Sigmoid colon (tissue), 7 donors: ENCODE measurements around the gene LPP. TPM values are rescaled to one million over a fixed set of nuclear protein-coding genes. Genes with fewer than 3 reads are reported as not detected.

Experiments used
- DNase-seq: peaks from one replicate; pipeline ENCODE4 v3.0.0-alpha.2; 2019
- H3K27ac ChIP-seq, 4 donors: fragments of 200-600 bp; sonication (generic); one replicate each; pipeline ENCODE4 v1.5.1; 2016 to 2019; ENCODE audit warnings: mild to moderate bottlenecking in 1 of 4
- H3K27me3 ChIP-seq, 3 donors: fragments of 200-600 bp; sonication (generic); one replicate each; pipeline ENCODE4 v1.5.1; 2019; ENCODE audit warnings: mild to moderate bottlenecking in 1 of 3
- H3K36me3 ChIP-seq, 4 donors: fragments of 200-600 bp; sonication (generic); one replicate each; pipeline ENCODE4 v1.5.1; 2016 to 2019
- H3K4me1 ChIP-seq, 4 donors: fragments of 200-600 bp; sonication (generic); one replicate each; pipeline ENCODE4 v1.5.1; 2017 to 2019
- H3K4me3 ChIP-seq, 4 donors: fragments of 200-600 bp; sonication (generic); one replicate each; pipeline ENCODE4 v1.5.1; 2017 to 2019; ENCODE audit warnings: mild to moderate bottlenecking in 2 of 4, moderate library complexity in 1 of 4
- H3K9me3 ChIP-seq, 4 donors: fragments of 200-600 bp in 3 of 4; sonication (generic) in 3 of 4; one replicate each; pipeline versions ENCODE4 v1.5.1 to v1.6.1; 2013 to 2019
- EP300 ChIP-seq, 4 donors: sonication (generic); formaldehyde crosslinking; IDR thresholded peaks; one replicate each; pipeline ENCODE4 v1.6.1; 2017; ENCODE audit warnings: antibody characterized with exemption in 4 of 4
- POLR2A ChIP-seq, 2 donors: fragments of 450-650 bp; IDR thresholded peaks; one replicate each; pipeline ENCODE4 v1.6.1; 2016; ENCODE audit warnings: antibody characterized with exemption in 2 of 2, mild to moderate bottlenecking in 2 of 2, moderate library complexity in 2 of 2
- POLR2AphosphoS5 ChIP-seq, 4 donors: sonication (generic); formaldehyde crosslinking; IDR thresholded peaks; one replicate each; pipeline ENCODE4 v1.6.1; 2017; ENCODE audit warnings: antibody characterized with exemption in 4 of 4
- WGBS, 2 donors: extraction: QIAGEN DNeasy Blood & Tissue Kit; methylation state at CpG; one replicate each; pipeline ENCODE4 v1.1.7; 2013; 5-methylcytosine and 5-hydroxymethylcytosine counted together
- intact Hi-C: fragments of 100-400 bp; cut with DNase I; formaldehyde crosslinking; loops from one replicate; pipeline ENCODE4 v1.15.1; 2023
- polyA plus RNA-seq, 3 donors: library from polyadenylated mRNA; stranded (reverse); fragments of 200-250 nt; gene quantifications; one replicate each; pipeline ENCODE4 v1.2.3, GENCODE V29; 2013
- total RNA-seq, 4 donors: library from RNA; depleted of rRNA; stranded (reverse); fragments of >200 nt; gene quantifications; one replicate each; pipeline ENCODE4 v1.1.0, GENCODE V29; 2016
- TF ChIP-seq, protein P1 (sequence below), 4 experiments: fragments of 450-650 bp in 3 of 4; fragments of 200-600 bp in 1 of 4; IDR thresholded peaks; one replicate each; pipeline ENCODE4 v1.5.1; 2016 to 2019; ENCODE audit warnings: antibody characterized with exemption in 4 of 4, mild to moderate bottlenecking in 3 of 4, moderate library complexity in 2 of 4
- donor health status: healthy with polysubstance abuse.
- donor health status: Bipolar disorder and iron deficiency.
- donor health status: healthy.

LPP gene
- total and polyA plus RNA-seq, 7 donors = 5.3 to 1,773 (median 824) TPM

DNA sequence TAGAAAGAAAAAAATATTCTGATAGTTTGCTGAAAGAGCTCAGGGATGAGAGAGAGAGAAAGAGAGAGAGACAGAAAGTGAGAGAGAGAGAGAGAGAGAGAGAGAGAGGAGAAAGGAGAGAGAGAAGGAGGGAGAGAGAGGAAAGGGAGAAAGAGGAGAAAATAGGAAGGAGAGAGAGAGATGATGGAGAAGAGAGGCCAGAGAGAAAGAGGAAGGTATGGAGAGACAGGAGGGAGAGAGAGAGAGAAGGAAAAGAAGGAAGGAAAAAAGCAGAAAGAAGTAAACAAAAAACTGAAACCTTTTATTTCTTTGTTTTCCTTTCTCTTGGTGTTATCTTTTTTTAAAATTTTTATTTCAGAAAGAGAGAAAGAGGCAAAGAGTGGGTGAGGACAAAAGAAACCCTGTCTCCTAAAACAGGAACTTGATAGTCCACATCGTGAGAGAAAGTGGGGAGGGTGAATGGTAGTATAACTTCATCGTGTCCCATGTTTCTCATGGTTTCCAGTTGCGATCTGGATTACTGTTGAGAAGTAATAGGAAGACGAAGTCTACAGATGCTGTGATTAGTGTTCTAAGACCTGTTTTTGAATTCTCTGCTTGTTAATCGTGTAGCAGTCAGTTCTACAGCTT lies 279.7 kb downstream of the LPP start:
- no peaks in the 10 kb centered on the region for H3K36me3 ChIP-seq
- intact Hi-C loops = no loop called here
- no peak for DNase-seq
- peak overlapping the region in 3 of 4 donors; percentile 8 to 41 (median 10) for H3K27ac ChIP-seq
- TF ChIP-seq POLR2A (IDR thresholded peaks at IDR 0.05) (no peak), POLR2AphosphoS5 (IDR thresholded peaks at IDR 0.05) (no peak), EP300 (IDR thresholded peaks at IDR 0.05) (no peak)
- TF ChIP-seq, protein P1, sequence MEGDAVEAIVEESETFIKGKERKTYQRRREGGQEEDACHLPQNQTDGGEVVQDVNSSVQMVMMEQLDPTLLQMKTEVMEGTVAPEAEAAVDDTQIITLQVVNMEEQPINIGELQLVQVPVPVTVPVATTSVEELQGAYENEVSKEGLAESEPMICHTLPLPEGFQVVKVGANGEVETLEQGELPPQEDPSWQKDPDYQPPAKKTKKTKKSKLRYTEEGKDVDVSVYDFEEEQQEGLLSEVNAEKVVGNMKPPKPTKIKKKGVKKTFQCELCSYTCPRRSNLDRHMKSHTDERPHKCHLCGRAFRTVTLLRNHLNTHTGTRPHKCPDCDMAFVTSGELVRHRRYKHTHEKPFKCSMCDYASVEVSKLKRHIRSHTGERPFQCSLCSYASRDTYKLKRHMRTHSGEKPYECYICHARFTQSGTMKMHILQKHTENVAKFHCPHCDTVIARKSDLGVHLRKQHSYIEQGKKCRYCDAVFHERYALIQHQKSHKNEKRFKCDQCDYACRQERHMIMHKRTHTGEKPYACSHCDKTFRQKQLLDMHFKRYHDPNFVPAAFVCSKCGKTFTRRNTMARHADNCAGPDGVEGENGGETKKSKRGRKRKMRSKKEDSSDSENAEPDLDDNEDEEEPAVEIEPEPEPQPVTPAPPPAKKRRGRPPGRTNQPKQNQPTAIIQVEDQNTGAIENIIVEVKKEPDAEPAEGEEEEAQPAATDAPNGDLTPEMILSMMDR (IDR thresholded peaks at IDR 0.05) = no peak
- H3K4me1 ChIP-seq = peaks cover 0 to 78% (median 54%) of the 10 kb centered on the region in 4 donors
- no peak overlapping the region for H3K4me3 ChIP-seq
- 86 to 90% methylated on average over 5 of the region's 5 CpGs for WGBS, 2 donors
- no peaks in the 10 kb centered on the region for H3K9me3 ChIP-seq
- no peaks in the 10 kb centered on the region for H3K27me3 ChIP-seq

DNA sequence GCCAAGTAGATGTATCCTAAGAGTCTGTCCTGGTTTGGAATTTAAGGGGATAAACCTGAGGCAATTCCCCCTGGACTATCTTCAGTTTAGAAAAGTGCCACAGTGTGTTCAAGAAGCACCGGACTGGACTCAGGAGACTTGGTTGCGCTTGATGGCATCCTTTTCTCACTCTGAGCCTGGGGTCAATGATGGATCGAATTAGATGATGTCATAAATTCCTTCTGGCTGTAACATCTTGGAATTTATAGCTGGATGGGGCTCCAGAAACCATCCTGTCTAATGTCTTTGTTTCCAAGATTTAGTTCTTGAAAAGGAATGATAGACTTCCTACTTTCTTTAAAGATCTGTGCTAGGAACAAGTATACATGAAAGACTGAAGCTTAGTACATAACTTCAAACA lies 280.6 kb downstream of the LPP start:
- intact Hi-C loops = no loop called here
- H3K36me3 ChIP-seq = no peaks in the 10 kb centered on the region
- no peak for DNase-seq
- 91 to 93% methylated on average over 3 of the region's 3 CpGs for WGBS, 2 donors
- peak overlapping the region in 2 of 4 donors; percentile 8 to 26 for H3K27ac ChIP-seq
- no peak overlapping the region for H3K4me3 ChIP-seq
- peaks cover 0 to 80% (median 61%) of the 10 kb centered on the region in 4 donors for H3K4me1 ChIP-seq
- H3K9me3 ChIP-seq = no peaks in the 10 kb centered on the region
- H3K27me3 ChIP-seq = no peaks in the 10 kb centered on the region
- no peak for TF ChIP-seq POLR2A (IDR thresholded peaks at IDR 0.05)
- TF ChIP-seq EP300 (IDR thresholded peaks at IDR 0.05) = no peak
- TF ChIP-seq, protein P1 (IDR thresholded peaks at IDR 0.05) = no peak
- no peak for TF ChIP-seq POLR2AphosphoS5 (IDR thresholded peaks at IDR 0.05)

DNA sequence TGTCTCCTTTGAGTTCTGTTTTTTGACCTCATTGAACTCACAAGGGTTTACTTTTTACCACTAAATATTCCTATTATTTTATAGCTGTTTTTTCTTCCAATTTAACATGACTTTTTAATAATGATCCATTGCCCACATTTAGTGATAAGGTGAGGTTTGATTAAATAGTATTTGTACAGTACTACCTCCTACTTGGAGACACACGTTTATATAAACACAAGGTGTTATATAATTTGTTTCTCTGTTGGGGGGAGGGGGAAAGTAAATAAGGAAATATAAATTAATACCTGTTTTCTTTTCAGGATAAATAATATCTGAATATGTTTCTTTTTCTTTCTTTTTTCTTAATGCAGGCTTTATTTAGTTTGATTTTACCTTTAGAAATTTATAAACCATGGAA lies 281.3 kb downstream of the LPP start:
- 29 to 69% methylated on average over 1 of the region's 1 CpG for WGBS, 2 donors
- H3K4me1 ChIP-seq = peaks cover 0 to 84% (median 64%) of the 10 kb centered on the region in 4 donors
- no peaks in the 10 kb centered on the region for H3K36me3 ChIP-seq
- TF ChIP-seq, protein P1 (IDR thresholded peaks at IDR 0.05) = no peak
- TF ChIP-seq EP300 (IDR thresholded peaks at IDR 0.05) = no peak
- no peak for TF ChIP-seq POLR2A (IDR thresholded peaks at IDR 0.05)
- TF ChIP-seq POLR2AphosphoS5 (IDR thresholded peaks at IDR 0.05) = no peak
- intact Hi-C loops = no loop called here
- no peaks in the 10 kb centered on the region for H3K9me3 ChIP-seq
- H3K27me3 ChIP-seq = no peaks in the 10 kb centered on the region
- no peak overlapping the region for H3K27ac ChIP-seq
- DNase-seq = no peak
- no peak overlapping the region for H3K4me3 ChIP-seq

DNA sequence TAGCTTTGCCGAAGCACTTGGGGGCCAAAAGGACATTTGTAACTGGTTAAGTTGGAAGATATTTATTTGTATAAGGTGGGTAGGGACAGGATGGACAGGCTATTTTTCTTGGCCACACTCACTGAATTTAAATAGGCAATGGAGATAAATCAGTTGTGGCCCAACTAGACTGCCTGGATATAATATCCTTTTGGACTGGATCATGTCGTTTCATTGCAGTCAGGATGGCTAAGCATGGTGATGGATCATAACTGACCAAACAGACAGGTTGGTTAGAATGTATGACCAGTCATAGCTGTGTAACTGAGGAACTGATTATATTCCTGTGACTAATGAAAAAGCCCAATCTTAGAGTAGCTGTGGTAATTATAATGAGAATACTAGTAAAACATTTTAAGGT lies 284.0 kb downstream of the LPP start:
- intact Hi-C loops = no loop called here
- H3K36me3 ChIP-seq = peaks cover 0 to 7% (median 0%) of the 10 kb centered on the region in 4 donors
- TF ChIP-seq EP300 (IDR thresholded peaks at IDR 0.05) (no peak), POLR2A (IDR thresholded peaks at IDR 0.05) (no peak)
- TF ChIP-seq, protein P1 (IDR thresholded peaks at IDR 0.05) = no peak
- WGBS, 2 donors = 89 to 90% methylated on average over 2 of the region's 2 CpGs
- H3K27ac ChIP-seq = no peak overlapping the region
- H3K9me3 ChIP-seq = no peaks in the 10 kb centered on the region
- no peak overlapping the region for H3K4me3 ChIP-seq
- H3K4me1 ChIP-seq = peaks cover 0 to 67% (median 45%) of the 10 kb centered on the region in 4 donors
- H3K27me3 ChIP-seq = no peaks in the 10 kb centered on the region
- DNase-seq = no peak

DNA sequence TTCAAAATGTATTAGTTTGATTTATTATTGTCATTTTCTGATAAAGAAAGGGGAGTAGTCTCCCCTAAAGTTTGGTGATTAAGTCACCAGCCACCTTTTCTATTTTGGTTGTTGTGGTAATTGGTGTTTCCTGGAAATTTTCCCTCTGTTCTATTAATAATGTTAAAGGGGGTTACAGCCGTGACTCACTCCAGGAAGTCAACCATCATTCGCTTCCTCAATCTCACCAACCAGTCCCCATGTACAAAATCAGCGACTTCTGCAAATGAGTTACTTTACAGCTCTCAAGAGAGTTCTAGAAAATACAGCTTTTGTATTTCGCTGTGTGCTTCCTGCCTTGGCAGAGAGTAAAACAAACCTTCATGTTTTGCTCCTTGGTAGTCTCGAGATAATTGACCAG lies 285.1 kb downstream of the LPP start:
- intact Hi-C loops = no loop called here
- H3K27ac ChIP-seq = peak overlapping the region in 3 of 4 donors; percentile 29 to 40 (median 36)
- no peaks in the 10 kb centered on the region for H3K27me3 ChIP-seq
- peaks cover 0 to 55% (median 34%) of the 10 kb centered on the region in 4 donors for H3K4me1 ChIP-seq
- TF ChIP-seq EP300 (IDR thresholded peaks at IDR 0.05) = no peak
- TF ChIP-seq, protein P1 (IDR thresholded peaks at IDR 0.05) = no peak
- peak in 1 of 4 donors; percentile 42 for TF ChIP-seq POLR2AphosphoS5 (IDR thresholded peaks at IDR 0.05)
- TF ChIP-seq POLR2A (IDR thresholded peaks at IDR 0.05) = no peak
- DNase-seq = no peak
- 46 to 83% methylated on average over 5 of the region's 5 CpGs for WGBS, 2 donors
- H3K36me3 ChIP-seq = peaks cover 0 to 7% (median 0%) of the 10 kb centered on the region in 4 donors
- H3K4me3 ChIP-seq = no peak overlapping the region
- H3K9me3 ChIP-seq = no peaks in the 10 kb centered on the region
